ENCODE data around the gene AKT1S1.

DNA sequence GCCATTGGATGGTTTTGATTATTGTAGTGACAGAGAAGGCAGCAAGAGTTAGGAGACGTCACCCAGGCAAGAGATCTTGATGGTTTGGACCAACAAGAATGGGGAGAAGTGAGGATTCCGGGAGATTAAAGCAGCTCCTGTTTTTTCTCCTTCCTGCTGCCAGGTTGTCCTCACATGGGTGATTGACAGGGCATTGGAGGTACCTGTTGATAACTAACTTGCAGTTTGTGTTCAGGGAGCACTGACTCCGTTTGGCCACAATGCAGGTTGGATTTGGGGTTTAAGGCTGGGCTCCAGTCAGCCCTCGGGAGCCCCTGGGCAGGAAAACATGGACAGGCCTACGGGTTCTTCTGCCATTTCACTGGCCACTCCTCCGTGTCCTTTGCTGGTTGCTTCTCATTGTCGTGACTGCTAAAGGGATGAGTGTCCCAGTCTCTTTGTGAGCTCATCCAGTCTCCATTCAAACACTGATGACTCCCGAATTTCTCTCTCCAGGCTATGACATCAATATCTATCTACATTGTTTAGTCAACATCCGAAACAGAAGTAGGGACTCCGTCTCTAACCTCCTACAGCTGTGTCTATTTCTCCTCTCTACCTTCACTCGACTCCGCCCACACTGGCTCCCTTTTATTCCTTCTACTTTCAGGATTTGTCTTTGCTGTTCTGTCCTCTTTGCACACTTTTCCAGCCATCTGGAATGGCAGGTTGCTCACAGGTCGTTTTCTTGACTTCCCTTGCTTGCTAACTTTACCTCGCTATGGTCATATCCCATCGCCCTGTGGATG lies 27.5 kb downstream of the AKT1S1 start:
- TF ChIP-seq POLR2AphosphoS5 (IDR thresholded peaks at IDR 0.05): no peak
- TF ChIP-seq POLR2A (IDR thresholded peaks at IDR 0.05; ENCODE audit: low read depth): no peak

All from esophagus muscularis mucosa (tissue), 2 donors.